EH (cell line): ENCODE data around the gene LY6G6F.

Source experiments
- DNase-seq: peaks from one replicate; pipeline ENCODE4 v3.0.0-alpha.2; 2015; ENCODE audit warnings: low read depth

LY6G6F gene

DNA sequence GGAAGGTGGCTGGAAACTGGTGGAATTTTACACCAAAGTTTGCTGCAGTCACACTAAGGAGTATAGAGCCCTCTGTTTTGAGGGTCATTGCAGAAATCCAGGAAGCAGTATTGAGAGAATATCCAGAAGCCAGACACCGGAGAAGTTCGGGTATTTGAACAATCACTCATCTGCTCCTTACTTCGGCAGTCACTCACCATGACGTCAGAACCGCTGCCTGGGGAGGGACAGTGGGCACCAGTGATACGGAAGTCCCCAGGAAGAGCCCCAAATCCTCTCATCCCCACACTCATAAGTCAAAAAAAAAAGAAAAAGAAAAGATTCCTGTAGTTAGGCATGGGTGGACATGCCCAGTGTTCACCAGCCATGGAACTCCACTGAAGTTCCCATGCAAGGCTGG lies 29.8 kb upstream of the LY6G6F start:
- no peak for DNase-seq

DNA sequence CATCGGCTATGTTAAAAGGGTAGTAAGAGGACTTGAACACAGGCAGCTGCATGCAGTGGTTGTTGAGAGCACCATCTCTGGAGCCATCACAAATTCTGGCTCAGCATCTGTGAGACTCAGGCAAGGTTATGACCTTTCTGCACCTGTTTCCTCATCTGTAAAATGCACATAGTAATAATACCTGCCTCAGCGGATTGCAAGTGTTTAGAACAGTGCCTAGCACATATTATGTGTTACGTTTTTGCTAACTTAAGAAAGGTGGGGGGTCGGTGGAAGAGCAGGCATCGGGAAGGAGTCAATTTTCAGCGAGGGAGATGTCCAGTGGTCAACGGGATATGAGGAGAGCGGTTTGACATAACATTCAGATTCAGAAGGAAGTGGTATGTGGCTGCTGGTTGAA lies 28.7 kb upstream of the LY6G6F start:
- no peak for DNase-seq

DNA sequence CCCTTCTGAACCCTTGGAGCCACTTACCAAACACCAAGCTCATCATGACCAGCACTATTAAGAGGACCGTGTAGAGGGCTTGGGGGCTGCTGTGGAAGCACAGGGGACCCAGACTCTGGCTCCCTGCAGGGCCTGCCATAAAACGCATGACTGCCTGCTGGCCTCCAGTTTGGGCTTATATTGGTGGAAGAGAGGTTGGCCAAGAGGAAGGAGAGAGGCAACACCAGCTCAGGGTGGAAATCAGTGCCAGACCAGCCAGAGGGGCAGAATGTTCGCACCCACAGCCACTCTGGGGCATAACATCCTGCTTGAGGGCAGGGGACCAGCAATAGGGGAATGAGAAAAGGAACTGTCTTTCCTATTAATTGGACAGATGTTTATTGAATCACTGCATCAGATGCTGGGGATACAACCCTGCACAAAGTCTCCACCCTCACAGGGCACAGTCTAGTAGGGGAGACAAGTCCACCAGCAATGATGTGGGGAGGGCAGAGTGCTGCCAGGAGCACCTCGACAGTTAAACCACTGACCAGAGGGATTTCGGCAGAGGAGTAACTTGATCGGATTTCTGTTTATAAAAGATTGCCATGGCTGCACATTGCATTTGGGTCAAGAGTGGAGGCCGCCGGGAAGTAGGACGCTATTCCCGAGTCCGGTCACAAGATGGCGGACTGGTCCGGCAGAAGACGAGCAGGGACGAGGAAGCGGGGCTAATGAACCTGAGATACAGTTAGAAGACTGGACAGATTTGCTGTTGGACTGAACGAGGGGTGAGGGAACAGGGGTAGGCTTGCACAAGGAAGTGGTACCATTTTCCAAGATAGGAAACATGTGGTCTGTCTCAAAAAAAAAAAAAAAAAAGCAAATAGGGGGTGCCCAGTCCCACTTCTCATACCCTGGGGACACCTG lies 26.2 kb upstream of the LY6G6F start, which contains the start of gene LY6G5C:
Gene LY6G5C, minus strand, starts transcription at position 842 of the 909 bp plus-strand sequence. Its CDS starts 694 bp downstream, at position 148.
- DNase-seq: peak; percentile 90

DNA sequence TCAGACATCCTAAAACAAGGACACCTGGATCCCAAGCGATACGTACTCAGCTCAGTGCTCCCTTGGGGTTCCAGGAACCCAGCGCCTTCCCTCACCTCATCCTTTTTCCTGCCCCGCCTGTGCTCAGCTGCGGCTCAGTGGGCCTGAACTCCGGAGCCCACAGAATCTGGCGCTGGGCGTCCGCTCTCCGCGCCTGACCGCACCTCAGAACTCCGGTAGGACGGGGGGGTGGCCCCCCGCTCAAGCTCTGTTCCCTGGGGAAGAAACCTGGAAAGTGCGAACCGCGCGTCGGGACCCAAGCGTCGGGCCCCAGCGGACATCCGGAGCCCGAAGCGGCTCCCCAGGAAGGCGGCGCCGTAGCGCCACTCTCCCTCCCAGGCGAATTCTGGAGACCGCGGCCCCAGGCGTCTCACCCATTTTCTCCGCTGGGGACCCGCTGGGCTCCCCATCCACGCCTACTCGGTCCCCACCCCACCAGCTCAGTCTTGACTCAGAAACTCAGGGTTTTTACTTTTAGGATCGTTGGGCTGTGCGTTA lies 25.5 kb upstream of the LY6G6F start:
- DNase-seq: peak; percentile 60

DNA sequence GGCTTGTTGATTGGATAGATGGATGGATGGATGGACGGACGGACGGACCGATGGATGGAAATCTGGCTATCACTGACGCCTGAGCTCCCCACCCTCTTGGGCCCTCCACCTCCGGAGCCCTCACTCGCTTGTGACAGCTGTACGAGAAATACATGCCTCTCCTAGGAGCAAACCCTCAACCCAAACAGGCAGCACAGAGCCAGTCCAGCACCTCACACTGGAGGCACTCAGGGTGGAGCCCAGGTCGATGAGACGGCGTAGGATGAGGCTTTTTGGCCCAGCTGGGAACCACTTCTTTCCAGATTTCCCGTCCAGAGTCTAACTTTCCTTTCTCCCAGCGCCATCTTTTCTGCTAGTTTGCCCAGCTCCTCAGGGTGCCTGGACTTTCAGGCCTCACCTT lies 23.1 kb upstream of the LY6G6F start:
- no peak for DNase-seq

DNA sequence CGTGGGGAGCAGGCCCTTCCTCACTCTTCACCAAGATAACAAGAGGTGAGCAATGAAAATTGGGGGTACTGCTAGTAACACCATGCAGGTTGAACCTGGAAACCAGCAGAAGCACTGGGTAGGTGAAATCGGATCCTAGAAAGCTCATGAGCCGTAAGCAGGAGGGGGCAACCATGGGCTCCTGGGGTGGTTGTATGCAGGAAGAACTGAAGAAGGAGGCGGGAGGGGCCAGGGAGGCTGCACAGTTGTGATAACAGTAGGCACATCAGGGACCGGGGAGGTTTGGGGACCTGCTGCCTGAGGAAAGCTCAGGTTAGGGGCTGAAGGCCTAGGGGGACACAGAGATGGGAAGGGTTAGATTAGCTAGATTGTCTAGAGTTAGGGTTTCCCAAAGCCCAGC lies 20.2 kb upstream of the LY6G6F start:
- DNase-seq: no peak

DNA sequence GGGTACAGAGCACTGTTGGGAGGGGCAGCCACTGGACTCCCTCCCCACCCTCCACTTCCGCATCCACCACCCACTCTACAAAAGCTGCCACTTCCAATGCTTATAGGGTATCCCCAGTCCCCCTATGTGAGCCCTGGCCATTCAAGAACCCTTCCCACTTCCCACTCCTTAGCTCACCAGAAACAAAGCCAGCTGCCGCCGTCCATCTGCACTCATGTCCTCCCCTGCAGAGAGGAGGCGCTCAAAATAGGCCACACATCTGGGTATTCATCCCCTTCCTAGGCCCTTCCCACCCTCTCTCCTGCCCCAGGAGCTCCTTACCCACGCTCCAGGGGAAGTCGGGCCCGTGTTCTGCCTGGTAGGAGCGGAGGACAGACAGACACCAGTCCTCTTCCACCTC lies 19.3 kb upstream of the LY6G6F start:
- DNase-seq: no peak

DNA sequence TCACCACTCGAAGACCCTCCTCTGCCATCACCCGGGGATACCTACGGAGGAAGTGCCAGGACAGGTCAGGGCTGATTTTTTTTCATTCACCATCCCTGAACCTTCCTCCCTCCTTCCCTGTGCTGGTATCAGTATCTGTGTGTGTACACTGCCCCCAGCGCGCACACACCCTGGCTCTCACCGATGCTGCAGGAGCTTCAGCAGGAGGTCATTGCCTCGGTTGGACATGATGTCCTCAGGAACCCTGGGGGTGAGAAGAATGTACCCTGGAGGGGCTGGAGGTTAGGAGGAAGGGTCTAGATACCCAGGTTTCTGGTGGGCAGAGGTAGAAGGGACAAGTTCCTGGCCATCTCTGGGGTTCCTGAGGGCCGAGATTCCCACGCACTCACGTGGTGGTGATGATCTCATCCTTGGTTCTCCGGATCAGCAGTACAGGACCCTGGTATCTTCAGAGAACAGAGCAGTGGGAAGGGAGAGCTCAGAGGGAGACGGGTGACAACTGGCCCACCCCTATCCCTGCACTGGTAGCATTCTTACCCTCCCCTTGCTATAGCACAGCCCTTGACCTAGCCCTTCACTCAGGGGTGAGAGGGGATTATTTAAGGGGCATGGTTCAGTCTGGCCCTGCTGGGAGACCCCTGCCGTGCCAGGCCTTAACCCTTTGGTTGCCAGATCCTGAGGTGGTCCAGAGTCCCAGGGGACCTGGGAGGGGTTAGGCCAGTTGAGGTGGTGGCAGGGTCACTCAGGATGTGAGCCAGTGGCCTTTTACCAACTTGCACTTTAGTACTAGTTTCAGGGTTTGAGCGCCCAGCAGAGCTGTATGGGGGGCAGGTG lies 18.6 kb upstream of the LY6G6F start:
- no peak for DNase-seq

DNA sequence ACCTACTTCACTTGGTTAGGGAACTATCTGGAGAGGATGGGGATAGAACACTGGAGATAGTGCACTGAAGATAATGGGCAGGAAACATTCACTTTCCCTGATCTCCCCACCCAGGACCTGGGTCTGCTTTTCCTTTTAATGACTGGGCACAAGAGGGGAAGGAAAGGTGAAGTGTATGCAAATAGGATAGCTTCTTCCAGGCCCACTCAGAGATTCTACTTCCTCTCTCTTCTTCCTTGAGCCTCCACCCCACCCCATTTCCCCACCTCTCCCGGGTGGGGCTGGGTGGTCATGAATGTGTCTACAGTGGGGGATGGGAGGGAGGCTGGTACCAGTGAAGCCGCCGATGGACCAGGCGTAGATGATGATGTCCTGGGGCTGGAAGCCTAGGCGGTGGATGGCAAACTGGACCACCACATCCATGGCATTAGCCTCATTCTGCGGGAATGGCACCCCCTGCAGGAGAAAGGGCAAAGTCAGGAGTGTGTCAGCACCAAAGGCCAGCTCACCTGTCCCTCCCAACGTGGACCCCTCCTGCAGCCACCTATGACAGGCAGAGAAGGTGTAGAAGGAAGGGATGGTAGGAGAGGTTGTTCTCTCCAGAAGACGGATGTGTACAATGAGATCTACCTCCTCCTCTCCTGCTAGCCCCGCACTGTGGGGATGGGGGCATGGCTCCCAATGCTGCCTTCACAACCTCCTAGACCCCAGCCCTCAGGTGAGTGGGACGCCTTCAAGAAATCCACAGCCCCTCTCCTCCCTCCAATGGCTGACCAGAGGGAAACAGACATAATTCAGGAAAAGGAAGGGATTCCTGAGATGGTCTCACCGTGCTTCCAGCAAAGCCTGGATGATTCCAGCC lies 17.2 kb upstream of the LY6G6F start:
- DNase-seq: no peak

DNA sequence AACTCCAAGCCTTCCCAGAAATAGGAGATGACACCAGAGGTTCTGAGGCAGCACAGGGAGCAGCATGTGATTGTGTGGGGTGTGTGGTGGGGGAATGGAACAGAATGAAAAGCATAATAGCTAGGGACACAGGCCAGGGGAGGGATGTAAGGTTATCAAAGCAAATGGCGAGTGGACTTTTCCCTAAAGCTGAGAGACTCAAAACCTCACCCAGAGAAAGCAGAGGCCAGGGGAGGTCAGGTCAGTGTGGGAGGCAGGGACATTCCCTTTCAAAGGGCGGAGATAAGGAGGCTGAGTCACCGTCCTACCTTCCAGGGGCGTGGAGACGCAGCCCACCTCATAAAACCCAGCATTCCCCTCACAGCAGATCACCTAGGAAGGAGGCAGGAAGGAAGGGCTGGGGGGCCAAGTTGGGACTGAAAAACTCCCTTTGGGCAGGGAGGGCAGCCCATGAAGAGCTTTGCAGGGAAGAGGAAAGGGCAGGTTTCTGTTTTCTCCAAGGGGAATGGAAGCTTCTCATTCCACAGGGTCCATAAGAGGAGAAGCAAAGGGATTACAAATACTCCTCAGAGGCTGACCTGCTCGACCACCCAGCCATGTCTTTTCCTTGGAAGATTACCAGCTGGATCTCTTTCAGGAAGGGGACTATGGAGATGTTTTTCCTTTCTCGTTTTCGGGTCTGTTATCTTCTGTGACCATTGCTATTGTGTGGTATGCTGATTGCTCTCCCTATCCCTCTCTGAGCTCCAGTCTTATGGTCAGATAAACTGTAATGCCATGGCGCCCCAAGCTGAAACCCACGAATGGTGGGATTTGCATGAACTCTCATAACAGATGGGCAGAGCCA lies 16.2 kb upstream of the LY6G6F start:
- DNase-seq: no peak

DNA sequence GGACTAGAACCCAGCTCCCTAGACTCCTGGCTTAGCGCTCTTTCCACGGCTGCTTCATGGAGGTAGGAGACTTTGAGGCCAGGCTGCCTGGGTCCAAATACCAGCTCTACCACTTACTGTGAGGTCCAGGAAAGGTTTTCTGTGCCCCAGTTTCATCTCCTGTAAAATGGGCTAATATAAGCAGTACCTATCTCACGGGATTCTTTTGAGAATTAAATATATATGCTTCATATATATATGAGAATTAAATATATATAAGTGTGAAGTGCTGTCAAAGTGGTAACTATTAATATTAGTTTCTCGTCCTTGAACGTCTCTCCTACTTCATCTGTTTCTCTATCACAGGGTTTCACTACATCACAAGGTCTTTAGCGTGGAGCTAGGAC lies 15.6 kb upstream of the LY6G6F start:
- no peak for DNase-seq

DNA sequence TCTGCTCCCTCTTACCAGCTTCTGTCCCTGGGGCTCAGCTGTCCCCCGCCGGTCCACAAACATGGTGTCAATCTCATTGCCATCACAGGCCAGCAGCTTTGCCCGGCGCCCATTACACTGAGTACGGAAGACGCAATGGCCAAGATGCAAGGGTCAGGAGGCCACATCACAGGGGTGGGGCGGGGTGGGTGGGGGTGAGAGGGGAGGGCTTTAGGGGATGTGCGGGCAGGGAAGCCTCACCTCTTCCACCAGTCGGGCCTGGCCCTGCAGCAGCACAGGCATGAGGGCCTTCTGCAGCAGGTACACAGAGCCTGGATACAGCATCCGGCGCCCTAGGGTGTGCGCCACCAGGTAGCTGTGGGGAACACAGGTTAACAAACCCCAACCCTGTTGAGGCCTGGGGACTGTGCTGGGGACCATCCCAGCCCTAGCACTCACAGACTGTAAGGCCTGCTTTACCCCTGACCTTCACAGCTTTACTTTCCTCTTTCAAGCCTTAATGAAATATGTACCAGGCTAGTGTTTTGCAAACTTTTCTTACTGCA lies 15.0 kb upstream of the LY6G6F start:
- no peak for DNase-seq

DNA sequence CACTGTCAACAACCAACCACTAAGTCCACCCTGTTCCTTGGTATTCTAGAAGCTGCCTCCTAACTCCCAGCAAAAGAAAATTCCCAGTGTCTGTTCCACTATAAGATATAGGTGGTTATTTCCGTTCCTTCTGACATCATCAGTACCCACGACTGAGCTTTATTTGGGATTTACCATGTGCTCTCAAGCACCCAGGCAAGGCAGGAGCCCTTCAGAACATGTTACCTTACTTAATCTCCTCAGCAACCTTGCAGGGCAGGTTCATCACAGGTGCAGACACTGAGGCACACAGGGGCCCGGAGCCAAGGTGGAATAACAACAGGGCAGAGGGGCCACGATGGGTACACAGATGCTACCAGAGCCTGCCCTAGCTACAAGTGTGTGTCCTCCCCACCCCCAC lies 14.3 kb upstream of the LY6G6F start:
- DNase-seq: no peak

DNA sequence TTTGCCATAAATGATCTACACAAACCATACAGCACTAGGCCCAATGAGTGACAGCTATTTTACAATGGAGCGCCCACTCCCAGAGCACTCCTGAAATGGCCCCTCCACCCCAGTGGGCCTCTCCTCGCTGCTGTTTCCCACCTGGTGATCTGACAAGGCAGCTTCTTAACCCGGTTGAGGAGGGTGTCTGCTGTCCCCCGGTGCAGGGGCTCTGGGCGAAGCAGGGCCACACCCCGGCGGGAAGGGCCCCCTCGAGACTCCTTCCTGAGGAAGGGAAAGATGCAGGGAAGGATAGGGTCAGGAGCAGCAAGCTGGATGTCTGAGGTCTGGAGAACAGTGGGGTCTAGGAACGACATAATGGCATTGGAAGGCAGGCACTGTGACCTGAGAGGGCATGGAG lies 13.8 kb upstream of the LY6G6F start:
- no peak for DNase-seq

DNA sequence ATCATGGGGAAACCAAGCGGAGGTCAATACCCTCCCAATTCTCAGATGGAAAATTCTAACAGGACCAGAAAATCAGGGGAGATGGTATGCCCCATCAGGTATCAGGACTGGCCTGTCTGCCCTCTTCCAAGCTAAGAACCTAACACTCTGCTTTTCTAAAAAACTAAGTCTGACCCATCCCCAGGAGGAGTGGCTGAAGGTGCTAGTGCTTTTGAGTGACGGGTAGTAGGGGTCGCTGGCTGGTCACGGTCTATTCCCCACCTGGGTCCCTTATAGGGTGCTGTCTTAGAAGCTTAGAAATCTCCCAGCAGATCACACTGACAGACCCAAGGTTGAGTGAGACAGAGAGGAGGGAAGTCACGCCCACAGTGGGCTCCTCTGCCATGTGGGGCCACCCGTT lies 13.1 kb upstream of the LY6G6F start:
- no peak for DNase-seq

DNA sequence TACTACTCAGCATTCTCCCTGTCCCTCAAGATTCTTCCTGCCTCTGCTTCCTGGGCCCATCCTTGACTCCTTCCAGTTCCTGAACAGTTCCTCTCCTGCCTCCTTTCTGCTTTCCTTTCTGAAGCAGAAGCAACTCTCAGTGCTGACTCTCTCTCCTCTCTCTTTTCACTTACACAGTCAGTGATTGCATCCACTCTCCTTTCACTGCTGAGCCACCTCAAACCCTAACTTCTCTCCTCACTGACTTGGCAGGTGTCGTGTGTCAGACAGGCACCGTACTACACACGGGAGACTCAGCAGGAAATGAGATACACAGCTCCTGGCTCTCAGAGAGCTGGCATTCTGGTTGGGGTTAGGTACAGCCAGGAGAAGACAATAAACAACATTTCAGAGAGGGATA lies 9.1 kb upstream of the LY6G6F start:
- DNase-seq: no peak

DNA sequence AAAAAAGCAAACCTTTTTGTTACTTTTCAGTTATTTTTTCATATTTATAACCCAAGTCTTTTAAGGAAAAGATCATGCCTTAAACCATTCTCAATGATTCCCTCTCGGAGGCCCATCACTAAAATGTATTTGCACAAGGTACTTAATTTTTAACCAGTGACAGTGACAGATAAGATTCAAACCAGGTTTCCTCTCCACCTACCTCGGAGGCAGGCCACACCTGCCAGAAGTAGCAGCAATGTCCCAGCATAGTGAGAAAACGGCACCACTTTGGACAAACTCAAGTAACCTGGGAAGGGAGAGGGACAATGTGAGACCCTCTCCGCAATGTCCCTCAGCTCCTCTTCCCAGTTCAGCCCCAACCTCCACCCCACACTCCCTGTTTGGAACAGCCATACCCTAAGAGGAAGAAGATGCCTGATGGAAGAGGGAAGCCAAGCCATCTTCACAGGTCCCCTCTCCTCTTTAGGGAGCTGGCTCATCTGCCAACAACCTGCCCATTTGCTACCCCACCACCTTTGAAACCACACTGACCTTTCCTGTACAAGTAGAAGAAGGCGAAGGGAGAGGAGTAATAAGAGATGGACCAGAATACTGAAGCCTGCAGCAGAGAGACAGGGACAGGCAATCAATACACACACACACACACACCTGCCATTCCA lies 5.8 kb upstream of the LY6G6F start:
- no peak for DNase-seq

DNA sequence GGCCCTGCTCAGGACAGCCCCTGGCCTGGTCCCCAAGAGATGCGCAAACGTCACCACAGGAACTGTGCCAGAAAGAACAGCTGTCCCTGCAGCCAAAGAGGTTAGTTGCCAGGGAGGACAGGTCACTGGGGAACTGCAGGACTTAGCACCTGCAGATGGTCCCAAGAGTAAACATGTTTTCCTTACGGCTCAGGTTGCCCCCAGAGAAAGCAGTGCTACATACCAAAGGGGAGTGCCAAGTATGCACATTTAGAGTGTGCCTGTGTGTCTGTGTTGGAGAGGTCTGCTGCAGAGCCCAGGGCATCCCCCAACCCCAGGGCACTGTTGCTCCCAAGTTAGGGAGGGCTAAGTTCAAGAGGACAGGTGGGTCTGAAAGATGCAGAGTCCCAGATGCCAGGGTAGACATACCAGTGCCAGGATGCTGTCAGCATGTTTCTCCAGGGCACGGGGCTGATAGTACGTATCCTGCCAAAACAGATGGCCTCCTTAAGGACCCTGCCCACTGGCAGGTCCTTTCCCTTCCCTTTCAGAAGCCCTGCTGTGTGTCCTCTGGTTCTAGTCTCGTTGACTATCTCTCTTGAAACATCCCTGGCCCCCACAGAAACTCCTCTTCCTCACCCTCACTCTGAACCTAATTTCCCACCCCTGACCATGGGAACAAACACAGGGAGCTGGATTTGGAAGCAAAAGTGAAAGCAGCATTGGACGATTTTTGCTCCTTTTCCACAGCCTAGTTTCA lies 4.8 kb upstream of the LY6G6F start:
- peak; percentile 44 for DNase-seq

DNA sequence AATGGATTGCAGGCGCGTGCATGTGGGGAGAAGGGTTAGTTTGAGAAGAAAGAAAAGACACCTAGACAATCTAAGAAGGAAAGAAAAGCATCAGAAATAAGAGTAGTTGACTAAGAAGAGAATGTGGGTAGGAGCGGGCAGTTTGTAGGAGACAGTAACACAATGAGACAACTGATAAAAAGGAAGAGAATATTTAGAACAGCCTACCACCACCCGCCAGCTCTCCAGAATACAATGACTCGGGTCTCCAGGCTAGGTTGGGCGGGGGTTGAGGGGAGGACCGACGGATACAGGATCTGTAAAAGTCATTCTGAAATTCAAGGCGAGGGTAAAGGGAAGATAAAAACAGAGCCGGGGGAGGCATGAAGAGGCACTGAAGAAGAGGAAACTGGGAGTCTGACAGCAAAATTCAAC lies 4.3 kb upstream of the LY6G6F start:
- DNase-seq: no peak
